AG09309 (cell line): ENCODE data around the gene CYP21A2.
"Not testable (repeated sequence)": the region's sequence is repeated elsewhere in the genome, so short reads cannot be mapped to it uniquely, and the experiment has no call there.

Experiments
- DNase-seq: peaks from one replicate; pipeline ENCODE4 v3.0.0-alpha.2; 2010; ENCODE audit warnings: low read depth
- H3K4me3 ChIP-seq: 2 replicates; pipeline ENCODE4 v1.5.1; 2011; ENCODE audit warnings: mild to moderate bottlenecking, low read depth, low read length, moderate library complexity; ENCODE audit not compliant: control insufficient read depth
- TF ChIP-seq, protein P1 (sequence below): IDR thresholded peaks from 2 replicates; pipeline ENCODE4 v1.5.1; 2011; ENCODE audit warnings: mild to moderate bottlenecking, low read depth, low read length, inconsistent platforms; ENCODE audit not compliant: insufficient read depth, control insufficient read depth; ENCODE audit errors: missing control alignments

CYP21A2 gene

DNA sequence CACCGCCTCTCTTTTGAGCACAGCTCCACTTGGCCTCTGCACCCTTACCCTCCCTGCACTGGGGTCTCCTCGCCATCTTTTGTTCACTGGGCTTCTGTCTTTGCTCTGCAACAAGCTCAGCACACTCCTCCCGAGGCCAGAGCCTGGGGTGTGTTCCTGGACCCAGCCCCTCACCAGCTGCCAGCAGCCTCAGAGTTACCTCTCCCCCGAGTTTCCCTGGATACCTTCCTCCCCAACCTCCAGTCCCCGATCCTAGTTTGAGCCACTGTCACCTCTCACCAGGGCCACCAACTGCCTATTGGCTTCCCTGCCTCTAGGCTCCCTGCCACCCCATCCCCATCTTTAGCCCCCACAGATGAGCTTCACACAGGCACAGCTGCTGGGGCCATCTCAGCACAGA is 12.3 kb downstream of the CYP21A2 start:
- no peak for DNase-seq
- H3K4me3 ChIP-seq, result no peak overlapping the region
- TF ChIP-seq, protein P1, sequence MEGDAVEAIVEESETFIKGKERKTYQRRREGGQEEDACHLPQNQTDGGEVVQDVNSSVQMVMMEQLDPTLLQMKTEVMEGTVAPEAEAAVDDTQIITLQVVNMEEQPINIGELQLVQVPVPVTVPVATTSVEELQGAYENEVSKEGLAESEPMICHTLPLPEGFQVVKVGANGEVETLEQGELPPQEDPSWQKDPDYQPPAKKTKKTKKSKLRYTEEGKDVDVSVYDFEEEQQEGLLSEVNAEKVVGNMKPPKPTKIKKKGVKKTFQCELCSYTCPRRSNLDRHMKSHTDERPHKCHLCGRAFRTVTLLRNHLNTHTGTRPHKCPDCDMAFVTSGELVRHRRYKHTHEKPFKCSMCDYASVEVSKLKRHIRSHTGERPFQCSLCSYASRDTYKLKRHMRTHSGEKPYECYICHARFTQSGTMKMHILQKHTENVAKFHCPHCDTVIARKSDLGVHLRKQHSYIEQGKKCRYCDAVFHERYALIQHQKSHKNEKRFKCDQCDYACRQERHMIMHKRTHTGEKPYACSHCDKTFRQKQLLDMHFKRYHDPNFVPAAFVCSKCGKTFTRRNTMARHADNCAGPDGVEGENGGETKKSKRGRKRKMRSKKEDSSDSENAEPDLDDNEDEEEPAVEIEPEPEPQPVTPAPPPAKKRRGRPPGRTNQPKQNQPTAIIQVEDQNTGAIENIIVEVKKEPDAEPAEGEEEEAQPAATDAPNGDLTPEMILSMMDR, result no peak

DNA sequence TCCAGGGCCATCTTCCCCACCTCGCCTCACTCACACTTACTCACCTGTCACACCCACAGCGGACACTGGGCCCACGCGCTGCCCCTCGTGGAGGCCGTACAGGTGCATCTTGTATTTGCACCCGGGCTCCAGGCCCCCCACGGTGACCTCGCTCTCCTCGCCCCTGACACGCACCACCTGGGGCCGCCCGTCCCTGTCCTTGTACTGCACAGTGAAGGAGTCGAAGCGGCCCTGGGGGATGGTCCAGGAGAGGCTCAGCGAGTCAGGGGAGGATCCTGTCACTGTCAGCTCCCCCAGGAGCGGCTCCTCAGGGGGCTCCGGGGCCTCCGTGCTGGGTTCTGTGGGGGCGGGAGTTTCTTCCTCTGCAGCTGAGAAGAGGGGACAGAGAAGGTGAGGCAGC is 14.4 kb downstream of the CYP21A2 start:
- not testable (repeated sequence) for H3K4me3 ChIP-seq, DNase-seq

DNA sequence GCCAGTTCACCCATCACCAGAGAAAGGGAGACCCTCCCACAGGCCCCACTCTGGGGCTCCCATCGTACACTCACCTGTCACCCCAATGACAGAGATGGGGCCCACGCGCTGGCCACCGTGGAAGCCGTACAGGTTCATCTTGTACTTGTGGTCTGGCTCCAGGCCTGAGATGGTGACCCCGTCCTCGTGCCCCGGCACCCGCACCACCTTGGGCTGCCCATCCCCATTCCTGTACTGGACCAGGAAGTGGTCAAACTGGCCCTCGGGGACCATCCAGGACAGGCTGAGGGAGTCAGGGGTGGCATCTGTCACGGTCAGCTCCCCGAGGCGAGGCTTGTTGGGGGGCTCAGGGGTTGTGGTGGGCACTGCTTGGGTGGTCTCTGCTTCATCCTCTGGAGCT is 15.1 kb downstream of the CYP21A2 start:
- DNase-seq, H3K4me3 ChIP-seq: not testable (repeated sequence)

DNA sequence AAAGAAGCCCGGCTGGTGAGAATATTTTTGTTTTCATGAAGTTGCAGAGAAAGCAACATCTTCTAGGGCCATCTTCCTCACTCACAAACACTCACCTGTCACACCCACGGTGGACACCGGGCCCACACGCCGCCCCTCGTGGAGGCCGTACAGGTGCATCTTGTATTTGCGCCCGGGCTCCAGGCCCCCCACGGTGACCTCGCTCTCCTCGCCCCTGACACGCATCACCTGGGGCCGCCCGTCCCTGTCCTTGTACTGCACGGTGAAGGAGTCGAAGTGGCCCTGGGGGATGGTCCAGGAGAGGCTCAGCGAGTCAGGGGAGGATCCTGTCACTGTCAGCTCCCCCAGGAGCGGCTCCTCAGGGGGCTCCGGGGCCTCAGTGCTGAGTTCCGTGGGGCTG is 17.5 kb downstream of the CYP21A2 start:
- DNase-seq, H3K4me3 ChIP-seq: not testable (repeated sequence)

DNA sequence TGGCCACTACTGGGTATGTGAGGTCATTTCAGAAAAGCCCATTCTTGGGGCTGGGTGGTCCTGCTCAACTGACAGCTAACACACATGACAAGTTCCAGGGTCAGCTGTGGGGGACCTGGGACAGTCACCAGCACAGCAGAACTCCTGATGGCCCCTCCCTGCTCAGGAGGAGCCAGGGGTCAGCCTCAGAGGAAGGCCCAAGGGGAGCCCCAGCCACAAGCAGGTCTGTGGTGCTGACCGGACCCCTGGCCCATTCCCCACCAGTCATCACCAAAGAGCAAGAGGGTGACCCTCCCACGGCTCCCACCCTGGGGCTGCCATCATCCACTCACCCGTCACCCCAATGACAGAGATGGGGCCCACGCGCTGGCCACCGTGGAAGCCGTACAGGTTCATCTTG is 18.0 kb downstream of the CYP21A2 start:
- H3K4me3 ChIP-seq, result no peak overlapping the region
- no peak for DNase-seq
- TF ChIP-seq, protein P1, result no peak

DNA sequence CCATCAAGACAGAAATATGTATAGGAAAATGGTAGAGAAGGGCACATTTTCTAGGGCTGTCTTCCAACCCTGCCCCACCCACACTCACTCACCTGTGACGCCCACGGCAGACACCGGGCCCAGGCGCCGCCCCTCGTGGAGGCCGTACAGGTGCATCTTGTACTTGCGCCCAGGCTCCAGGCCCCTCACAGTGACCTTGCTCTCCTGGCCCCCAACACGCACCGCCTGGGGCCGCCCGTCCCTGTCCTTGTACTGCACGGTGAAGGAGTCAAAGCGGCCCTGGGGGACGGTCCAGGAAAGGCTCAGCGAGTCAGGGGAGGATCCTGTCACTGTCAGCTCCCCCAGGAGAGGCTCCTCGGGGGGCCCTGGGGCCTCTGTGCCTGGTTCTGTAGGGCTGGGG is 19.8 kb downstream of the CYP21A2 start:
- no peak overlapping the region for H3K4me3 ChIP-seq
- no peak for DNase-seq
- TF ChIP-seq, protein P1, result no peak

DNA sequence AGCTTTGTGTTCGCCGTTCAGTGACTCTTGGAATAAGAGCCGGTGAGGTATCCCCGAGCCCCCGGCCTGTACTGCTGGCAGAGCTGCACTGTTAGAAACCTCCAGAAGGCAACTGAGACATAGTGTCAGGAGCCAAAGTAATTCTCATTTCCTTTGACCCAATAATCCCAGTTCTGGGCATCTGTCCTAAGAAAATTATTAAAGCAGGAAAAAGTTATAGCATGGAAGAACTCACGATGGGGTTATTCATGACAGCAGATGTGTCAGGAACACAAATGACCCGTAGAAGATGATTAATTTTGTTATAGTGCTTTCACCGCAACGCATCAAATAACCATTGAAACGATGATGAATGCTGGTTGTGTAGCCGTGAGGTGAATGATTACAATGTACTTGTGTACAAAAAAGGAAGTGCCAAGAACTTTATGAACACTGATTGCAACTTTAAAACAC is 20.3 kb downstream of the CYP21A2 start:
- H3K4me3 ChIP-seq, result no peak overlapping the region
- DNase-seq, result no peak
- TF ChIP-seq, protein P1, result no peak

DNA sequence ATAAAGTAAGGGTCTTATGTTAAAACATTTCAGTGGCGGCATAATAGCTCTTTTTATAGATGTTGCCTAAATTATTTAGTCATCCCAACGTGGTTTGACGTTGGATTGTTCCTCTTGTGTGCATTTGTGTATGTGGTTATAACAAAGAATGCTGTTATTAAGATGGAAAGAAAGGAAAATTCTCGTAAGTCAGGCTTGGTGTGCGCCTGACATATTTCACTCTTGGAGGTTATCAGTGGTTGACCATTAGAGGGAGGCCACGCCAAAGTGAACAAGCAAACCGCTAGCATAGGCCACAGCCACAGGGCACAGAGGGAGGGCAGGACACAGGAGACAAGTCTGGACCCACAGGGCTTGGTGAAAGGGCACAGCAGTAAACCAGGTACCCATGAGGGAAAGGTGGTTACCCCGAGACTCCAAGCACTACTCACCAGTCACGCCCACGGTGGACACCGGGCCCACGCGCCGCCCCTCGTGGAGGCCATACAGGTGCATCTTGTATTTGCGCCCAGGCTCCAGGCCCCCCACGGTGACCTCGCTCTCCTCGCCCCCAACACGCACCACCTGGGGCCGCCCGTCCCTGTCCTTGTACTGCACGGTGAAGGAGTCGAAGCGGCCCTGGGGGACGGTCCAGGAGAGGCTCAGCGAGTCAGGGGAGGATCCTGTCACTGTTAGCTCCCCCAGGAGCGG is 22.9 kb downstream of the CYP21A2 start:
- no peak for DNase-seq
- no peak overlapping the region for H3K4me3 ChIP-seq
- TF ChIP-seq, protein P1, result no peak
